ENCODE data around the gene FCHO1.

The FCHO1 gene

GRCh38 chr19:17831419-17831888 is 80.2 kb downstream of the FCHO1 start:
- no peak for DNase-seq (ENCODE audit: low read depth)

- DNase-seq (ENCODE audit: low read depth), result no peak
Observed at GRCh38 chr19:17832443-17833208, 81.3 kb downstream of the FCHO1 start.

GRCh38 chr19:17834350-17835181 is 83.3 kb downstream of the FCHO1 start:
- DNase-seq (ENCODE audit: low read depth), result no peak

GRCh38 chr19:17835182-17836006 is 84.1 kb downstream of the FCHO1 start:
- DNase-seq (ENCODE audit: low read depth), result no peak

- no peak for DNase-seq (ENCODE audit: low read depth)
Observed at GRCh38 chr19:17836530-17836929, 85.3 kb downstream of the FCHO1 start.

GRCh38 chr19:17837972-17838371 is 86.7 kb downstream of the FCHO1 start:
- no peak for DNase-seq (ENCODE audit: low read depth)

Measured in stimulated activated CD8-positive, alpha-beta memory T cell treated with anti-CD3 and anti-CD28 coated beads, Interleukin-12 subunit alpha, Interleukin-12 subunit beta, amount 100 ng/mL, for 4 hours (primary cell).